Cardiac fibroblast (primary cell): ENCODE data around the gene SFTPB.
A peak's percentile ranks its signal among the peaks of the same experiment; 100 is the strongest.

ENCODE experiments used
- DNase-seq, 2 donors: peaks; one replicate each; pipeline versions ENCODE4 v3.0.0 to v3.0.0-alpha.2; 2010; ENCODE audit warnings: low read depth in 2 of 2
- H3K4me3 ChIP-seq, 2 donors: replicated peaks in 1 of 2; 1 replicate in 1 of 2; 2 replicates in 1 of 2; pipeline ENCODE4 v1.5.1; 2011; ENCODE audit warnings: low read depth in 2 of 2, low read length in 2 of 2, mild to moderate bottlenecking in 2 of 2, moderate library complexity in 1 of 2
- TF ChIP-seq, protein P1 (sequence below): IDR thresholded peaks from one replicate; pipeline ENCODE4 v1.5.1; 2011; ENCODE audit warnings: low read depth, mild to moderate bottlenecking, low read length, inconsistent platforms

The SFTPB gene

DNA sequence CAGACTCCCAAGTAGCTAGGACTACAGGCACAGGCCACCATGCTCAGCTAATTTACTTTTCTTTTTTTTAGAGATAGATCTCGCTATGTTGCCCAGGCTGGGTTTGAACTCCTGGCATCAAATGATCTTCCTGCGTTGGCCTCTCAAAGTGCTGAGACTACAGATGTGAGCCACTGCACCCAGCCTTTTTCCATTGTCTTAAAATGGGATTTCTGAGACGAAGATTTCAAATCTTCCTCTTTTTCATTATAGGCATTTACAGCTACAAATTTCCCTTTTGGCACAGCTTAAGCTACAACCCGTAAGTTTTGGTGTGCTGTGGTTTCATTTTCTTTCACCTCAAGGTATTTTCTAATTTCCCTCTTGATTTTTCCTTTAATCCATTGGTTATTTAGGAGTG lies 34.8 kb upstream of the SFTPB start:
- no peak for DNase-seq
- H3K4me3 ChIP-seq, result no peak overlapping the region
- TF ChIP-seq, protein P1, sequence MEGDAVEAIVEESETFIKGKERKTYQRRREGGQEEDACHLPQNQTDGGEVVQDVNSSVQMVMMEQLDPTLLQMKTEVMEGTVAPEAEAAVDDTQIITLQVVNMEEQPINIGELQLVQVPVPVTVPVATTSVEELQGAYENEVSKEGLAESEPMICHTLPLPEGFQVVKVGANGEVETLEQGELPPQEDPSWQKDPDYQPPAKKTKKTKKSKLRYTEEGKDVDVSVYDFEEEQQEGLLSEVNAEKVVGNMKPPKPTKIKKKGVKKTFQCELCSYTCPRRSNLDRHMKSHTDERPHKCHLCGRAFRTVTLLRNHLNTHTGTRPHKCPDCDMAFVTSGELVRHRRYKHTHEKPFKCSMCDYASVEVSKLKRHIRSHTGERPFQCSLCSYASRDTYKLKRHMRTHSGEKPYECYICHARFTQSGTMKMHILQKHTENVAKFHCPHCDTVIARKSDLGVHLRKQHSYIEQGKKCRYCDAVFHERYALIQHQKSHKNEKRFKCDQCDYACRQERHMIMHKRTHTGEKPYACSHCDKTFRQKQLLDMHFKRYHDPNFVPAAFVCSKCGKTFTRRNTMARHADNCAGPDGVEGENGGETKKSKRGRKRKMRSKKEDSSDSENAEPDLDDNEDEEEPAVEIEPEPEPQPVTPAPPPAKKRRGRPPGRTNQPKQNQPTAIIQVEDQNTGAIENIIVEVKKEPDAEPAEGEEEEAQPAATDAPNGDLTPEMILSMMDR, result no peak

DNA sequence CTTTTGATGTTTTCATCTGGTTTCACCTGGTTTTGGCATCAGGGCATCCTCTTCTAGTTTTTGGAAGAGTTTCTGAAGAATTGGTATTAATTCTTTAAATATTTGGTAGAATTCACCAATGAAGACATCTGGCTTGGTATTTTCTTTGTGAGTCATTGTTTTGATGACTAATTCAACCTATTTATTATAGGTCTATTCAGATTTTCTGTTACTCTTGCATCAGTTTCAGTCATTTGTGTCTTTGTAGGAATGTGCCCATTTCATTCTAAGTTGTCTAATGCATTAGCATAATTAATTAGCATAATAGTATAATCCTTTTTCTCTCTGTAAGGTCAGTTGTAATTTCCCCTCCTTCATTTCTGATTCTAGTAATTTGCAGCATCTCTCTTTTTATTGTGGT lies 34.2 kb upstream of the SFTPB start:
- H3K4me3 ChIP-seq, result no peak overlapping the region
- DNase-seq, result peak; percentile 54 to 86
- TF ChIP-seq, protein P1, result no peak

DNA sequence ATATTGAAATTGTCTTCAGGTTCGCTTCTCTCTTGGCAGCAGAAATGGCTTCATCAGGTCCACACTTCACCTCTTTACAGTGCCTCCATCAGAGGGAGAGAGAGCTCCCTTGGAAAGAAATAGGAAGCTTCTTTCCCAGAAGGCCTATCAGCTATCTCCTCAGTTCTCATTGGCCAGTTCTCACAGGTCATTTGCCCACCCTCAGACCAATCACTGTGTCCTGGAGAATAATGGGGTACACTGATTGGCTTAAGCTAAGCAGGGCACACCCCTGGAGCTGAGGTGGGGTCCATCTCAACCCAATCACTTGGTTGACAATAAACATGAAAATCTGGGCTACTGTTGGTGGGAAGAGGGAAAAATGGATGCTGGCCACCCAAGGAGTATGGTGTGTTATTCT lies 31.3 kb upstream of the SFTPB start:
- no peak for DNase-seq
- TF ChIP-seq, protein P1, result no peak
- H3K4me3 ChIP-seq, result no peak overlapping the region

DNA sequence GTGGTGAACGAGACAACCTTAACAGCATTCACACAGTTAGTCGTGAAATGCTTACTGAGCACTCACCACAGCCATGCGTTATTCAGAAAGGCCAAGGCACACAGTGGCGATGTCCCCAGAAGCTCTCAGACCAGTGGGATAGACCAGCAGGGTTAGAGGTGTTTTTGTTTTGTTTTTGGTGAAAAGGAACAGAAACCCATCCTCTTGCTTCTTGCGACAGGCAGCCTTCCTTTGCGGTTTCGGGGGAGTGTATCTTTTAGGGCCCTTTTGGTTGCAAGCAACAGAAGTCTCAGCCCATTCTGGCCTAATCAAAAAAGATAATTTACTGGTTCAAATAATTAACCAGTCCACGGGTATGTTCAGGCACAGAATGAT lies 30.9 kb upstream of the SFTPB start:
- H3K4me3 ChIP-seq, result no peak overlapping the region
- TF ChIP-seq, protein P1, result no peak

DNA sequence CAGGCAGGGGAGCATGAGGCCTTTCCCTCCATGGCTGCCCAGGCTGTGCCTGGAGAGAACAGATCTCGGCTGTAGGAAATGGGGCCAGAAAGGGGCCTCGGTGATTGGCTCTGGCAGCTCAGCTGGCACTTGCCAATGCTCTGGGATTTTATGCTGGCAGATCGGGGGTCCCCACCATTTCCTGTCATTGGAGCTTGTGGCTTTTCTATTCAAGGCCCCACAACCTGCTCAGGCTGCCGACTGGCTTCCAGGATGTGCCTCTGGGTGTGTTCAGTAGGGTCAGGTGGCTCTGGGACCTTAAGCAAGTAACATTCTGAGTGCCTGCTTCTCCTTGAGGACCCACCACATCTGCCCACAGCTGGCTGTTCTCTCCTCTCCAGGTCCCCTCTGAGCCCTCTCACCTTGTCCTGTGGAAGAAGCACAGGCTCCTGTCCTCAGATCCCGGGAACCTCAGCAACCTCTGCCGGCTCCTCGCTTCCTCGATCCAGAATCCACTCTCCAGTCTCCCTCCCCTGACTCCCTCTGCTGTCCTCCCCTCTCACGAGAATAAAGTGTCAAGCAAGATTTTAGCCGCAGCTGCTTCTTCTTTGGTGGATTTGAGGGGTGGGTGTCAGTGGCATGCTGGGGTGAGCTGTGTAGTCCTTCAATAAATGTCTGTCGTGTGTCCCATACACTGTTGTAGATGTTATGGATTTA lies 30.3 kb upstream of the SFTPB start:
- TF ChIP-seq, protein P1, result no peak
- H3K4me3 ChIP-seq, result no peak overlapping the region

More for the DNA sequence above, 30.9 kb upstream of the SFTPB start:
- DNase-seq, result no peak

DNA sequence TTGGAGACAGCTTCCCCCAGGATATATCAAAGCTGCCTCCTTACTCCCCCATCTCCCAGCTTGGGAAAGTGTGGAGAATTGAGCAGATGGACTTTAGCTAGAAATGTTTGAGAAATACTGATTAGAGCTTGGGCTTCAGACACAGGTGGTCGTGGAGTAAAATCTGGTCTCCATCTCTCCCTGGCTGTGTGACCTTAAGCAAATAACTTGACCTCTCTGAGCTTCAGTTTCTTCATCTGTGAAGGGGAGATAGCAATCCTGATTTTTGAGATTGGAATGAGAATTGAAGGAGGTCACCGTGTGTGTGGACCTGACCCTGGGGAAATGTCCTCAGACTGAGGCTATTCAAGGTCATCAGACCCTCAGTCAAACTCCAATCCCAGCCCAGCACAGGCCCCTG lies 29.7 kb upstream of the SFTPB start:
- TF ChIP-seq, protein P1, result no peak
- DNase-seq, result no peak
- no peak overlapping the region for H3K4me3 ChIP-seq

More for the DNA sequence above, 30.3 kb upstream of the SFTPB start:
- no peak for DNase-seq

DNA sequence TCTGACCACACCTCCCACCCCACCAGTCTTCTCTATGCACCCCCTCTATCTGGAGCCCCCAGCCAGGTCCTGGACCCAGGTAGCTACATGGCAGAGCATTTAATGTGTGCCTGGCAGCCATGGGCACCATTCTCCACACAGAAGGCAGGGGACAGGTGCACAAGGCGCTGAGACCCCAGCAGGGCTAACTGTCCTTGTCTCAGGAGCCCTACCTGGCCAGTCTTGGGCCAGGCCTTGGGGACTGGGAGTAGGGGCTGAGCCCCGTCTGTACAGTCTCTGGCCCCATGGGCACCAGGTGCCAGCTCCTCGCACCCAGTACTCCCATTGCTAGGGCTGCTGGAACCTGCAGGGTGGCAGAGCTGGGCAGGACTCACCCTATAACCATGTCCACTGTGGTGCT lies 29.1 kb upstream of the SFTPB start:
- H3K4me3 ChIP-seq, result no peak overlapping the region
- no peak for DNase-seq
- TF ChIP-seq, protein P1, result no peak
